Right lobe of liver (tissue), 6 donors: ENCODE measurements around the gene TBC1D8. TPM values are rescaled to one million over a fixed set of nuclear protein-coding genes. Genes with fewer than 3 reads are reported as not detected.

Experiments
- ATAC-seq, 4 donors: fragments of 200-7000 bp; cut with Tn5 transposase; one replicate each; pipeline ENCODE4 v1.9.1; 2020; ENCODE audit warnings: mild to moderate bottlenecking in 4 of 4, moderate library complexity in 4 of 4
- DNase-seq, 3 donors: peaks; one replicate each; pipeline ENCODE4 v3.0.0-alpha.2; 2020
- H3K27ac ChIP-seq, 3 donors: fragments of 200-600 bp; one replicate each; pipeline ENCODE4 v1.8.0; 2022
- H3K27me3 ChIP-seq, 2 donors: fragments of 200-600 bp; one replicate each; pipeline ENCODE4 v1.8.0; 2022
- H3K36me3 ChIP-seq, 4 donors: fragments of 200-600 bp; sonication (generic) in 1 of 4; one replicate each; pipeline versions ENCODE4 v1.5.1 to v1.8.0; 2017 to 2022; ENCODE audit warnings: control low read depth in 1 of 4
- H3K4me1 ChIP-seq, 4 donors: fragments of 200-600 bp; sonication (generic) in 1 of 4; one replicate each; pipeline versions ENCODE4 v1.5.1 to v1.8.0; 2017 to 2022; ENCODE audit warnings: control low read depth in 1 of 4
- H3K4me3 ChIP-seq, 3 donors: fragments of 200-600 bp; one replicate each; pipeline ENCODE4 v1.8.0; 2022
- H3K9me3 ChIP-seq, 4 donors: fragments of 200-600 bp; sonication (generic) in 1 of 4; one replicate each; pipeline versions ENCODE4 v1.5.1 to v1.8.0; 2017 to 2022; ENCODE audit warnings: control low read depth in 1 of 4
- POLR2A ChIP-seq: fragments of 450-650 bp; IDR thresholded peaks from one replicate; pipeline ENCODE4 v1.6.1; 2017; ENCODE audit warnings: antibody characterized with exemption, mild to moderate bottlenecking
- WGBS: methylation state at CpG from one replicate; pipeline ENCODE4 v1.1.6; 2018; ENCODE audit warnings: low coverage, low lambda C conversion rate; ENCODE audit not compliant: insufficient coverage; ENCODE audit errors: missing lambda C conversion rate; 5-methylcytosine and 5-hydroxymethylcytosine counted together
- intact Hi-C, 2 donors: fragments of 100-400 bp; cut with DNase I; formaldehyde crosslinking; loops; one replicate each; pipeline versions ENCODE4 v1.11.2 to v1.14.1; 2022
- total RNA-seq, 6 experiments: library from RNA; depleted of rRNA in 2 of 6; stranded (reverse); fragments of >200 nt in 2 of 6; fragmentation: NEBNext Ultra II Directional in 3 of 6; extraction: Animal tissue kit (Norgen Biotek cat#: 25700) in 3 of 6; gene quantifications; one replicate each; pipeline versions ENCODE4 v1.1.0 to v1.2.4, GENCODE V29; 2016 to 2023
- TF ChIP-seq, protein P1 (sequence below), 4 donors: fragments of 200-600 bp in 3 of 4; fragments of 450-650 bp in 1 of 4; IDR thresholded peaks; one replicate each; pipeline versions ENCODE4 v1.5.1 to v1.8.0; 2016 to 2022; ENCODE audit warnings: antibody characterized with exemption in 4 of 4, mild to moderate bottlenecking in 2 of 4
- donor health status: DM: no; HTN: yes; CAD: no.
- donor health status: DM: no; HTN: no; CAD: no.
- donor health status: DM: no; HTN: no; CAD: no.
- donor health status: DM: no; HTN: yes; CAD: no.
- donor health status: DM: no; HTN: yes; CAD: no.

TBC1D8 gene
- total RNA-seq, 6 experiments from 2014 or later, result 17.3 to 31.2 (median 21.5) TPM

DNA sequence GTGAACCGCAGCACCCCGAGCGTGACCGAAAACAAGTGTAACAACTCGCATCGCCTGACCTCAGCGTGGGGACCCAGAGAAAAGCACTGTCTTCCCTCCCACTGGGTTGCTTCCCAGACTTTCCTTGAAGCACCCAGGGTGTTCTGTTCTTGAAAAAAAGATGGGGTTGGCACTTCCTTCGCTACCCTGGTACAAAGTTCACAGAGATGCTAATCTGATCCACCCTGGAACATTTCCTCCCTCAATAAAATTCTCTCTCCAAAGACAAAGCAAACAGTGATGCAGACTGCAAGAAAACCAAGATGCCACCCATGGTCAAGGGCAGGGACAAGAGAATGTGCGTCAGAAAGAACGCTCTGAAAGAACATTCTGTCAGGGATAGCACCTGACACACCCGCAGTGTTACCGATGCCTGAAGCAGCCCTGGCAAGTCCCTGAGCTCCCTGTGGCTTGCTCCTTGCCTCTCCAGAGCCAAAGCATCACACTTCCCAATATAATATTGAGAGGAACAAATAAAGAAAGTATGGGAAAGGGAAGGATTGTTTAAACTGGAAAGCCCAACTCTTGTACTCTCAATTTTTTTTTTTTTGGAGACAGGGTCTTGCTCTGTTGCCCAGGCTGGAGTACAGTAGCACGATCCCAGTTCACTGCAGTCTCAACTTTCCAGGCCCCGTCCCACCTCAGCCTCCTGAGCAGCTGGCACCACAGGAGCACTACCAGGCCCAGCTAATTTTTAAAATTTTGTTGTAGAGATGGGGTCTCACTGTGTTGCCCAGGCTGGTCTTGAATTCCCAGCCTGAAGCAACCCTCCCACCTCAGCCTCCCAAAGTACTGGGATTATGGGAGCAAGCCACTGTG is 70.7 kb downstream of the TBC1D8 start:
- no peak for DNase-seq
- 96% methylated on average over 12 of the region's 14 CpGs for WGBS
- no peak for ATAC-seq
- Histone ChIP-seq H3K27ac (no peak overlapping the region), H3K36me3 (no peaks in the 10 kb centered on the region), H3K4me3 (no peak overlapping the region), H3K9me3 (no peaks in the 10 kb centered on the region), H3K27me3 (no peaks in the 10 kb centered on the region), H3K4me1 (no peaks in the 10 kb centered on the region)
- intact Hi-C loops, result no loop called here
- TF ChIP-seq POLR2A, result no peak
- TF ChIP-seq, protein P1, sequence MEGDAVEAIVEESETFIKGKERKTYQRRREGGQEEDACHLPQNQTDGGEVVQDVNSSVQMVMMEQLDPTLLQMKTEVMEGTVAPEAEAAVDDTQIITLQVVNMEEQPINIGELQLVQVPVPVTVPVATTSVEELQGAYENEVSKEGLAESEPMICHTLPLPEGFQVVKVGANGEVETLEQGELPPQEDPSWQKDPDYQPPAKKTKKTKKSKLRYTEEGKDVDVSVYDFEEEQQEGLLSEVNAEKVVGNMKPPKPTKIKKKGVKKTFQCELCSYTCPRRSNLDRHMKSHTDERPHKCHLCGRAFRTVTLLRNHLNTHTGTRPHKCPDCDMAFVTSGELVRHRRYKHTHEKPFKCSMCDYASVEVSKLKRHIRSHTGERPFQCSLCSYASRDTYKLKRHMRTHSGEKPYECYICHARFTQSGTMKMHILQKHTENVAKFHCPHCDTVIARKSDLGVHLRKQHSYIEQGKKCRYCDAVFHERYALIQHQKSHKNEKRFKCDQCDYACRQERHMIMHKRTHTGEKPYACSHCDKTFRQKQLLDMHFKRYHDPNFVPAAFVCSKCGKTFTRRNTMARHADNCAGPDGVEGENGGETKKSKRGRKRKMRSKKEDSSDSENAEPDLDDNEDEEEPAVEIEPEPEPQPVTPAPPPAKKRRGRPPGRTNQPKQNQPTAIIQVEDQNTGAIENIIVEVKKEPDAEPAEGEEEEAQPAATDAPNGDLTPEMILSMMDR (IDR thresholded peaks at IDR 0.05), result no peak

DNA sequence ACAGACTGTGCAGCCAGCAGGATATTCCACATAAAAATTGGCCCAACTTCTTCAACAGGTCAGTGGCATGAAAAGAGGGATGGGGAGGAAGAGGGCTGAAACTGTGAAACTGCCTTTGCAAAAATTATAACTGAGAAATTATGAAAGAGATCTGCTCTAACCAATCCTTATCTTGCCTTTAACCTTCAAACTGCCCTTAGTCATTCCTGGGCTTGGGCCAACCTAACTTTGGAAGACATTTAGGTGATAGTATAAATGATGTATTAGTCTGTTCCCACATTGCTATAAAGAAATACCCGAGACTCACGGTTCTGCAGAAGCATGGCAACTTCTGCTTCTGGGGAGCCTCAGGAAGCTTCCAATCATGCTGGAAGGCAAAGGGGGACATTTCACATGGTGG is 74.6 kb downstream of the TBC1D8 start:
- Histone ChIP-seq H3K27me3 (no peaks in the 10 kb centered on the region), H3K4me3 (no peak overlapping the region), H3K9me3 (no peaks in the 10 kb centered on the region), H3K27ac (no peak overlapping the region), H3K4me1 (no peaks in the 10 kb centered on the region), H3K36me3 (peaks cover 0 to 2% (median 0%) of the 10 kb centered on the region in 4 donors)
- ATAC-seq (peak in 2 of 4 donors; percentile 15 to 51), DNase-seq (no peak)
- intact Hi-C loops, result no loop called here
- WGBS, result 50% methylated on average over 2 of the region's 2 CpGs
- TF ChIP-seq, protein P1 (IDR thresholded peaks at IDR 0.05), result no peak
- no peak for TF ChIP-seq POLR2A

- ATAC-seq (peak; percentile 87 to 94 (median 90)), DNase-seq (no peak)
- Histone ChIP-seq H3K9me3 (no peaks in the 10 kb centered on the region), H3K4me1 (peaks cover 0 to 29% (median 13%) of the 10 kb centered on the region in 4 donors), H3K4me3 (no peak overlapping the region), H3K27ac (peak overlapping the region in 2 of 3 donors; percentile 26 to 44), H3K36me3 (no peaks in the 10 kb centered on the region), H3K27me3 (no peaks in the 10 kb centered on the region)
- intact Hi-C loops, result no loop called here
- TF ChIP-seq, protein P1 (IDR thresholded peaks at IDR 0.05), result no peak
- TF ChIP-seq POLR2A, result no peak
- WGBS, result 41% methylated on average over 2 of the region's 4 CpGs
These were observed 86.2 kb downstream of the TBC1D8 start for GRCh38 chr2:101064868-101065549.

DNA sequence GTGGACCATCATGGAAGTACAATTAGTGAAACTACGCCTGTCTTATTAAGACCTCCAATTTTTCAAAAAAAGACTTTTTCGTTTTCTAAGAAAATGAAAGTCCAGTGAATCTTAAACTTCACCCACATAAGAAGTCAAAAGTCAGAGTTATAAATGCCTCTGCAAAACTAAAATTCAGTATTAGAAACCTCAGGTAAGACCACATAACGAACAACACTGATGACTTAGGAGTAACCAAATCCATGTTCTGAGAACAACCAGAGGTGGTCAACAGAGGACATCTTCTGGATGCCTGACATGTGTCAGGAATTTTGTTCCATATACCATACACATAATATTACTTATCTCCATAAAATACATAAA is 86.7 kb downstream of the TBC1D8 start:
- WGBS, result 87% methylated on average over 3 of the region's 3 CpGs
- Histone ChIP-seq H3K4me1 (peaks cover 0 to 29% (median 13%) of the 10 kb centered on the region in 4 donors), H3K27ac (peak overlapping the region in 2 of 3 donors; percentile 26 to 44), H3K4me3 (no peak overlapping the region), H3K27me3 (no peaks in the 10 kb centered on the region), H3K36me3 (no peaks in the 10 kb centered on the region), H3K9me3 (no peaks in the 10 kb centered on the region)
- intact Hi-C loops, result no loop called here
- DNase-seq (no peak), ATAC-seq (no peak)
- TF ChIP-seq, protein P1 (IDR thresholded peaks at IDR 0.05), result no peak
- no peak for TF ChIP-seq POLR2A
